Right lobe of liver (tissue), 4 donors: ENCODE data around the gene SLCO3A1.

ENCODE experiments used
- CTCF ChIP-seq, 4 donors: fragments of 200-600 bp in 3 of 4; fragments of 450-650 bp in 1 of 4; IDR thresholded peaks; one replicate each; pipeline versions ENCODE4 v1.5.1 to v1.8.0; 2016 to 2022; ENCODE audit warnings: antibody characterized with exemption in 4 of 4, mild to moderate bottlenecking in 2 of 4
- POLR2A ChIP-seq: fragments of 450-650 bp; IDR thresholded peaks from one replicate; pipeline ENCODE4 v1.6.1; 2017; ENCODE audit warnings: antibody characterized with exemption, mild to moderate bottlenecking
- donor health status: DM: no; HTN: no; CAD: no.
- donor health status: DM: no; HTN: no; CAD: no.
- donor health status: DM: no; HTN: yes; CAD: no.

- TF ChIP-seq CTCF (IDR thresholded peaks at IDR 0.05) = no peak
- no peak for TF ChIP-seq POLR2A
Observed at GRCh38 chr15:91936927-91937326, 83.4 kb downstream of the SLCO3A1 start.
